Measurements from ENCODE around the gene FUT3.
A peak's percentile ranks its signal among the peaks of the same experiment; 100 is the strongest.

Gene FUT3

GRCh38 chr19:5804516-5805461 lies 46.5 kb downstream of the FUT3 start, which contains the start of gene NRTN:
NRTN (plus strand) TSS chr19:5805067; CDS start chr19:5824166, 19,099 bp downstream.
- H3K4me3 ChIP-seq (ENCODE audit: low read length) = peak within 1 kb of the TSS; percentile 70
- H3K9ac ChIP-seq (ENCODE audit: low read length) = peak within 1 kb of the TSS; percentile 49
- peak within 1 kb of the TSS; percentile 90 for H2AFZ ChIP-seq (ENCODE audit: low read depth, low read length)
- H3K27me3 ChIP-seq (ENCODE audit: low read depth, low read length) = peaks cover 14% of the 10 kb centered on the region
- H3K79me2 ChIP-seq (ENCODE audit: low read length) = no peaks in the 10 kb centered on the region
- no peak for TF ChIP-seq EZH2phosphoT487 (IDR thresholded peaks at IDR 0.05; ENCODE audit: low read depth)
- H3K4me2 ChIP-seq (ENCODE audit: low read length) = peak within 1 kb of the TSS; percentile 91
- H4K20me1 ChIP-seq (ENCODE audit: insufficient read depth, low read length) = no peaks in the 10 kb centered on the region
- no peaks in the 10 kb centered on the region for H3K9me3 ChIP-seq (ENCODE audit: insufficient read depth, low read length)
- no peak within 1 kb of the TSS for H3K27ac ChIP-seq (ENCODE audit: low read length)
- no peaks in the 10 kb centered on the region for H3K36me3 ChIP-seq (replicated peaks; ENCODE audit: low read depth, low read length)
- peaks cover 11% of the 10 kb centered on the region for H3K4me1 ChIP-seq (ENCODE audit: low read length)

GRCh38 chr19:5803752-5804515 lies 47.3 kb downstream of the FUT3 start:
- no peaks in the 10 kb centered on the region for H3K9me3 ChIP-seq (ENCODE audit: insufficient read depth, low read length)
- H2AFZ ChIP-seq (ENCODE audit: low read depth, low read length) = peak overlapping the region; percentile 90
- H3K79me2 ChIP-seq (ENCODE audit: low read length) = no peaks in the 10 kb centered on the region
- H3K4me3 ChIP-seq (ENCODE audit: low read length) = peak overlapping the region; percentile 70
- no peaks in the 10 kb centered on the region for H4K20me1 ChIP-seq (ENCODE audit: insufficient read depth, low read length)
- TF ChIP-seq CTCF (IDR thresholded peaks at IDR 0.05; ENCODE audit: low read depth, low read length) (peak; percentile 98), EZH2phosphoT487 (IDR thresholded peaks at IDR 0.05; ENCODE audit: low read depth) (no peak)
- H3K4me2 ChIP-seq (ENCODE audit: low read length) = peak overlapping the region; percentile 91
- H3K4me1 ChIP-seq (ENCODE audit: low read length) = peaks cover 11% of the 10 kb centered on the region
- H3K9ac ChIP-seq (ENCODE audit: low read length) = peak overlapping the region; percentile 49
- H3K36me3 ChIP-seq (replicated peaks; ENCODE audit: low read depth, low read length) = no peaks in the 10 kb centered on the region
- peaks cover 14% of the 10 kb centered on the region for H3K27me3 ChIP-seq (ENCODE audit: low read depth, low read length)
- H3K27ac ChIP-seq (ENCODE audit: low read length) = no peak overlapping the region

DNA sequence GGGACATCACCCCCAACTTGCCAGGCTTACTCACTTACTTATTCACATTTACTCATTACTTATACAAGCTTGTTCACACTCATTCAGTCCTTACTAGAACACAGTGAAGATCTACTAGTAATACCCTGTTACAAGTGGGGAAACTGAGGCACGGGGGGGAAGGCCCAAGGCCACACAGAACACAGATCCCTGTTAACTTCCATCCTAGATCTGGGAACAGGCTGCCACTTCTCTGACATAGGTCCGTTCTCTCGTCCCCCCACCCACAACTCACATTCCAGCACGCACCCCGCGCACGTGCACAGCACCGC lies 47.9 kb downstream of the FUT3 start:
- Histone ChIP-seq H3K27ac (ENCODE audit: low read length) (no peak overlapping the region), H3K4me1 (ENCODE audit: low read length) (peaks cover 11% of the 10 kb centered on the region), H3K79me2 (ENCODE audit: low read length) (no peaks in the 10 kb centered on the region), H3K9ac (ENCODE audit: low read length) (peak overlapping the region; percentile 45), H3K36me3 (replicated peaks; ENCODE audit: low read depth, low read length) (no peaks in the 10 kb centered on the region), H3K4me3 (ENCODE audit: low read length) (peak overlapping the region; percentile 70), H3K27me3 (ENCODE audit: low read depth, low read length) (peaks cover 14% of the 10 kb centered on the region), H3K9me3 (ENCODE audit: insufficient read depth, low read length) (no peaks in the 10 kb centered on the region), H4K20me1 (ENCODE audit: insufficient read depth, low read length) (no peaks in the 10 kb centered on the region), H3K4me2 (ENCODE audit: low read length) (peak overlapping the region; percentile 91), H2AFZ (ENCODE audit: low read depth, low read length) (peak overlapping the region; percentile 86)
- TF ChIP-seq CTCF (IDR thresholded peaks at IDR 0.05; ENCODE audit: low read depth, low read length) = no peak
- no peak for TF ChIP-seq EZH2phosphoT487 (IDR thresholded peaks at IDR 0.05; ENCODE audit: low read depth)

- no peak overlapping the region for H2AFZ ChIP-seq (ENCODE audit: low read depth, low read length)
- H4K20me1 ChIP-seq (ENCODE audit: insufficient read depth, low read length) = no peaks in the 10 kb centered on the region
- no peak overlapping the region for H3K4me3 ChIP-seq (ENCODE audit: low read length)
- peaks cover 11% of the 10 kb centered on the region for H3K4me1 ChIP-seq (ENCODE audit: low read length)
- H3K9me3 ChIP-seq (ENCODE audit: insufficient read depth, low read length) = no peaks in the 10 kb centered on the region
- H3K36me3 ChIP-seq (replicated peaks; ENCODE audit: low read depth, low read length) = no peaks in the 10 kb centered on the region
- TF ChIP-seq EZH2phosphoT487 (IDR thresholded peaks at IDR 0.05; ENCODE audit: low read depth) (no peak), CTCF (IDR thresholded peaks at IDR 0.05; ENCODE audit: low read depth, low read length) (no peak)
- no peak overlapping the region for H3K27ac ChIP-seq (ENCODE audit: low read length)
- H3K79me2 ChIP-seq (ENCODE audit: low read length) = no peaks in the 10 kb centered on the region
- H3K27me3 ChIP-seq (ENCODE audit: low read depth, low read length) = peaks cover 14% of the 10 kb centered on the region
- H3K9ac ChIP-seq (ENCODE audit: low read length) = no peak overlapping the region
- no peak overlapping the region for H3K4me2 ChIP-seq (ENCODE audit: low read length)
Observed at GRCh38 chr19:5801796-5802619, 49.2 kb downstream of the FUT3 start.

Data from OCI-LY3 (cell line).